ENCODE measurements around the gene OLR1.

The OLR1 gene

DNA sequence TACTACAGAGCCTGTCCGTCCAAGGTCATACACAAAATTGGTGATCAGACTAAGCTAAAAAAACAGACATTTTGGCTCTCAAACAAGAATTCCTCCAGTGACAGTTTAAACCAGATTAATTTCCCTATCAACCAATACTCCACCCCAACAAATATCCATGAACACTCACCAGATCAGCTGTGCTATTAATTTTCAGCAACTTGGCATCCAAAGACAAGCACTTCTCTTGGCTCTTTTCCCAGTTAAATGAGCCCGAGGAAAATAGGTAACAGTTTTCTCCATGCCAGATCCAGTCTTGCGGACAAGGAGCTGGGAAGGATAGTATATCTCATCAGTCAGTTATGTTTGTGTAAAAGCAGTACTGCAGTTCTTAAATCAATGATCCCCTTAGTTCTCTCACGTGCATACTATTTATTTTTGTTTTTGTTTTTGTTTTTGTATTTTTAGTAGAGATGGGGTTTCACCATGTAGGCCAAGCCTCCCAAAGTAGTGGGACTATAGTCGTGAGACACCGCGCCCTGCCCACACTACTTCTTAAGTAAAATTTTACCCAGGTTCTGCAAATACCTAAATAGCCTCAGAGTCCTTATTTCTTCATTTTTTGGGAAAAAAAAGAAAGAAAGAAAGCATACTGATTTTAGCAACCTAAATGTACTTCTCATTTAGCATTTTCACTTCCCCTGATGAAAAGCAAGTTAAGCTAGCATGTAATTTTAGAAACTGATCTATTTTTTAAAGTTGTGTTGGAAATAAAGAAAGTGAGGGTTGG lies 11.1 kb downstream of the OLR1 start:
- no peak for TF ChIP-seq CTCF (IDR thresholded peaks at IDR 0.05)
- no peak overlapping the region for H3K4me3 ChIP-seq
- no peak for DNase-seq (ENCODE audit: low spot score)
- H3K27ac ChIP-seq, result no peak overlapping the region

- H3K4me3 ChIP-seq, result no peak overlapping the region
- no peak for TF ChIP-seq CTCF (IDR thresholded peaks at IDR 0.05)
- no peak overlapping the region for H3K27ac ChIP-seq
- DNase-seq (ENCODE audit: low spot score), result no peak
These were observed 12.7 kb downstream of the OLR1 start for GRCh38 chr12:10159280-10159679.

GRCh38 chr12:10158406-10158805 lies 13.5 kb downstream of the OLR1 start:
- Histone ChIP-seq H3K27ac (no peak overlapping the region), H3K4me3 (no peak overlapping the region)
- DNase-seq (ENCODE audit: low spot score), result no peak
- TF ChIP-seq CTCF (IDR thresholded peaks at IDR 0.05), result no peak

GRCh38 chr12:10155966-10156365 lies 16.0 kb downstream of the OLR1 start:
- Histone ChIP-seq H3K4me3 (no peak overlapping the region), H3K27ac (no peak overlapping the region)
- DNase-seq (ENCODE audit: low spot score), result no peak
- no peak for TF ChIP-seq CTCF (IDR thresholded peaks at IDR 0.05)

DNA sequence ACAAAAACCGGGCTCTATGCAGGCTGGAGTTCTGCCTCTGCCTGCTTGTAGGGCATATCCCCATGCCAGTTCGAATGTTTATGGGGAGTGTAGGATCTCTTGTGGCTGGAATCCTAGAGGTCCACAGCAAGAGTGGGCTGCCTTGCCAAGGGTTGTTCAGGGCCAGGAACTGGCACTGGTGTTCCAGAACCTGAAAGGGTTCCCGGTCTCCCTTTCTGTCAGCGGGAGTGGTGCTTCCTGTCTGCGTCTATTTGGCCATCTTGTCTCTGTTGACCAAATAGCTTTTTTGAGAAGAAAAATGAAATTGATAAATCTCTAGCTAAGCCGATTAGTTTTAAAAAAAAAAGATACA lies 17.8 kb downstream of the OLR1 start:
- no peak for TF ChIP-seq CTCF (IDR thresholded peaks at IDR 0.05)
- H3K4me3 ChIP-seq, result peak overlapping the region; percentile 74
- DNase-seq (ENCODE audit: low spot score), result no peak
- H3K27ac ChIP-seq, result peak overlapping the region in 1 of 2 donors; percentile 74

GRCh38 chr12:10153271-10154144 lies 18.4 kb downstream of the OLR1 start:
- DNase-seq (ENCODE audit: low spot score), result peak; percentile 82
- TF ChIP-seq CTCF (IDR thresholded peaks at IDR 0.05), result peak; percentile 71
- peak overlapping the region; percentile 34 to 74 for H3K27ac ChIP-seq
- peak overlapping the region; percentile 74 for H3K4me3 ChIP-seq

Measured in coronary artery (tissue), 2 donors.